Spleen (tissue), 7 donors: ENCODE results near the gene ZNF429.

ENCODE experiments used
- CTCF ChIP-seq, 11 experiments: fragments of 200-600 bp in 7 of 11; fragments of 450-650 bp in 4 of 11; sonication (generic) in 4 of 11; IDR thresholded peaks in 8 of 11; conservative IDR thresholded peaks in 3 of 11; 1 replicate in 7 of 11; 2 replicates in 4 of 11; pipeline versions ENCODE4 v1.4.0 to v1.8.0; 2016 to 2021; ENCODE audit warnings: antibody characterized with exemption in 11 of 11, inconsistent platforms in 4 of 11, mild to moderate bottlenecking in 1 of 11
- POLR2AphosphoS5 ChIP-seq, 3 donors: sonication (generic); formaldehyde crosslinking; IDR thresholded peaks; one replicate each; pipeline ENCODE4 v1.5.1; 2017; ENCODE audit warnings: antibody characterized with exemption in 3 of 3
- donor health status: DM: no; HTN: no; CAD: no; lungs with moderate emphysema.
- donor health status: DM: no; HTN: no; CAD: no.
- donor health status: DM: no; HTN: no; CAD: no.

GRCh38 chr19:21603431-21604231 is 98.2 kb downstream of the ZNF429 start:
- TF ChIP-seq POLR2AphosphoS5 (IDR thresholded peaks at IDR 0.05): no peak
- TF ChIP-seq CTCF (IDR thresholded peaks at IDR 0.05 in 8 of 11, conservative IDR thresholded peaks at IDR 0.05 in 3 of 11): no peak
